HepG2 (cell line): ENCODE measurements around the gene FPGS. TPM values are rescaled to one million over a fixed set of nuclear protein-coding genes. Genes with fewer than 3 reads are reported as not detected.

Experiments
- ESRRA ChIP-seq: sonication (generic); formaldehyde crosslinking; IDR thresholded peaks from 2 replicates; pipeline ENCODE4 v1.5.1; 2020; ENCODE audit warnings: mild to moderate bottlenecking, low read depth, missing genetic modification reagents
- FOXA1 ChIP-seq, 2 experiments: fragments of 450-650 bp in 1 of 2; sonication (generic) in 1 of 2; formaldehyde crosslinking in 1 of 2; IDR thresholded peaks; 2 replicates each; pipeline versions ENCODE4 v1.4.0 to v1.6.1; 2016 to 2020; ENCODE audit warnings: missing genetic modification reagents in 1 of 2
- FOXP1 ChIP-seq, 2 experiments: fragments of 450-650 bp in 1 of 2; IDR thresholded peaks; 2 replicates each; pipeline ENCODE4 v1.6.1; 2017 to 2018; ENCODE audit warnings: antibody characterized with exemption in 1 of 2
- HBP1 ChIP-seq: IDR thresholded peaks from 2 replicates; pipeline ENCODE4 v1.6.1; 2016; ENCODE audit warnings: low read depth, control low read depth
- MTA1 ChIP-seq: sonication (generic); formaldehyde crosslinking; IDR thresholded peaks from 2 replicates; pipeline ENCODE4 v1.4.0; 2020; ENCODE audit warnings: missing genetic modification reagents, mild to moderate bottlenecking, borderline replicate concordance
- NFYB ChIP-seq: sonication (generic); formaldehyde crosslinking; IDR thresholded peaks from 2 replicates; pipeline ENCODE4 v1.4.0; 2020; ENCODE audit warnings: missing genetic modification reagents
- NR2F1 ChIP-seq, 2 experiments: fragments of 450-650 bp in 1 of 2; formaldehyde crosslinking in 1 of 2; IDR thresholded peaks; 2 replicates each; pipeline versions ENCODE4 v1.5.0 to v1.6.1; 2016 to 2020; ENCODE audit warnings: mild to moderate bottlenecking in 1 of 2, missing compliant biosample characterization in 1 of 2, missing genetic modification reagents in 1 of 2, moderate library complexity in 1 of 2
- NR3C1 ChIP-seq: sonication (generic); formaldehyde crosslinking; IDR thresholded peaks from 2 replicates; pipeline ENCODE4 v1.4.0; 2020; ENCODE audit warnings: missing genetic modification reagents
- ONECUT2 ChIP-seq: sonication (generic); formaldehyde crosslinking; IDR thresholded peaks from 2 replicates; pipeline ENCODE4 v1.4.0; 2020; ENCODE audit warnings: missing genetic modification reagents
- PBX2 ChIP-seq: IDR thresholded peaks from 2 replicates; pipeline ENCODE4 v1.6.1; 2016; ENCODE audit warnings: control low read depth
- PHF20 ChIP-seq: sonication (generic); formaldehyde crosslinking; IDR thresholded peaks from 2 replicates; pipeline ENCODE4 v1.5.0; 2020; ENCODE audit warnings: mild to moderate bottlenecking, missing genetic modification reagents
- SOX5 ChIP-seq: IDR thresholded peaks from 2 replicates; pipeline ENCODE4 v1.6.1; 2016; ENCODE audit warnings: borderline replicate concordance
- TARDBP ChIP-seq: sonication (generic); formaldehyde crosslinking; IDR thresholded peaks from 2 replicates; pipeline ENCODE4 v1.8.0; 2022; ENCODE audit warnings: mild to moderate bottlenecking, missing genetic modification reagents
- ZFAT ChIP-seq: sonication (generic); formaldehyde crosslinking; conservative IDR thresholded peaks from 2 replicates; pipeline ENCODE4 v1.8.1; 2023; ENCODE audit warnings: missing genetic modification reagents, inconsistent platforms
- ZFP36L2 ChIP-seq: sonication (generic); formaldehyde crosslinking; IDR thresholded peaks from 2 replicates; pipeline ENCODE4 v1.4.0; 2020; ENCODE audit warnings: missing genetic modification reagents
- ZNF609 ChIP-seq: sonication (generic); formaldehyde crosslinking; IDR thresholded peaks from 2 replicates; pipeline ENCODE4 v1.4.0; 2020; ENCODE audit warnings: mild to moderate bottlenecking, missing genetic modification reagents, borderline replicate concordance
- ZNF629 ChIP-seq: sonication (generic); formaldehyde crosslinking; conservative IDR thresholded peaks from 2 replicates; pipeline ENCODE4 v1.5.0; 2020; ENCODE audit warnings: missing genetic modification reagents
- polyA plus RNA-seq, 8 experiments: library from polyadenylated mRNA; depleted of rRNA in 3 of 8; stranded (reverse) in 7 of 8; unstranded in 1 of 8; fragments of >200 nt; fragmentation: Illumina TruSeq in 4 of 8; extraction: Trizol in 4 of 8; gene quantifications; 2 replicates each; pipeline versions ENCODE4 v1.2.1 to v1.2.3, GENCODE V29; 2011 to 2016; ENCODE audit warnings: low read depth in 4 of 8, missing spikeins in 1 of 8, mixed read lengths in 1 of 8; ENCODE audit not compliant: insufficient read depth in 1 of 8
- total RNA-seq, 5 experiments: library from RNA; depleted of rRNA; stranded (reverse); fragments of >200 nt; fragmentation: Illumina TruSeq; extraction: Trizol; gene quantifications; 2 replicates each; pipeline ENCODE4 v1.2.3, GENCODE V29; 2016; ENCODE audit warnings: low read depth in 1 of 5
- TF ChIP-seq, protein P1 (sequence below): sonication (generic); formaldehyde crosslinking; IDR thresholded peaks from 2 replicates; pipeline ENCODE4 v1.4.0; 2020; ENCODE audit warnings: low read depth, missing genetic modification reagents

Gene FPGS
- total and polyA plus RNA-seq, 2 of the 13 experiments (the other 11 are each of a cell fraction or from before 2014, with no cell fraction given): 35.6 to 36.8 TPM

GRCh38 chr9:127770905-127771569 lies 31.6 kb upstream of the FPGS start (continued):
- no peak for TF ChIP-seq FOXA1 (IDR thresholded peaks at IDR 0.05)
- no peak for TF ChIP-seq FOXA1 (CRISPR knock-in tag; IDR thresholded peaks at IDR 0.05)
- TF ChIP-seq NR2F1 (CRISPR knock-in tag; IDR thresholded peaks at IDR 0.05): no peak
- TF ChIP-seq, protein P1, sequence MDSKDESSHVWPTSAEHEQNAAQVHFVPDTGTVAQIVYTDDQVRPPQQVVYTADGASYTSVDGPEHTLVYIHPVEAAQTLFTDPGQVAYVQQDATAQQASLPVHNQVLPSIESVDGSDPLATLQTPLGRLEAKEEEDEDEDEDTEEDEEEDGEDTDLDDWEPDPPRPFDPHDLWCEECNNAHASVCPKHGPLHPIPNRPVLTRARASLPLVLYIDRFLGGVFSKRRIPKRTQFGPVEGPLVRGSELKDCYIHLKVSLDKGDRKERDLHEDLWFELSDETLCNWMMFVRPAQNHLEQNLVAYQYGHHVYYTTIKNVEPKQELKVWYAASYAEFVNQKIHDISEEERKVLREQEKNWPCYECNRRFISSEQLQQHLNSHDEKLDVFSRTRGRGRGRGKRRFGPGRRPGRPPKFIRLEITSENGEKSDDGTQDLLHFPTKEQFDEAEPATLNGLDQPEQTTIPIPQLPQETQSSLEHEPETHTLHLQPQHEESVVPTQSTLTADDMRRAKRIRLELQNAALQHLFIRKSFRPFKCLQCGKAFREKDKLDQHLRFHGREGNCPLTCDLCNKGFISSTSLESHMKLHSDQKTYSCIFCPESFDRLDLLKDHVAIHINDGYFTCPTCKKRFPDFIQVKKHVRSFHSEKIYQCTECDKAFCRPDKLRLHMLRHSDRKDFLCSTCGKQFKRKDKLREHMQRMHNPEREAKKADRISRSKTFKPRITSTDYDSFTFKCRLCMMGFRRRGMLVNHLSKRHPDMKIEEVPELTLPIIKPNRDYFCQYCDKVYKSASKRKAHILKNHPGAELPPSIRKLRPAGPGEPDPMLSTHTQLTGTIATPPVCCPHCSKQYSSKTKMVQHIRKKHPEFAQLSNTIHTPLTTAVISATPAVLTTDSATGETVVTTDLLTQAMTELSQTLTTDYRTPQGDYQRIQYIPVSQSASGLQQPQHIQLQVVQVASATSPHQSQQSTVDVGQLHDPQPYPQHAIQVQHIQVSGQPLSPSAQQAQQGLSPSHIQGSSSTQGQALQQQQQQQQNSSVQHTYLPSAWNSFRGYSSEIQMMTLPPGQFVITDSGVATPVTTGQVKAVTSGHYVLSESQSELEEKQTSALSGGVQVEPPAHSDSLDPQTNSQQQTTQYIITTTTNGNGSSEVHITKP (CRISPR knock-in tag): no peak
- TF ChIP-seq ZNF609 (CRISPR knock-in tag): no peak
- no peak for TF ChIP-seq FOXP1 (IDR thresholded peaks at IDR 0.05)
- no peak for TF ChIP-seq FOXP1 (CRISPR knock-in tag; IDR thresholded peaks at IDR 0.05)
- peak; percentile 71 for TF ChIP-seq PBX2 (CRISPR knock-in tag)
- 0 out of 2 replicates have a peak, but pooled peaks have one; percentile 23 for TF ChIP-seq SOX5 (CRISPR knock-in tag)
- TF ChIP-seq NR3C1 (CRISPR knock-in tag): no peak
- no peak; the same call in 1 of the 2 replicates for TF ChIP-seq TARDBP (CRISPR knock-in tag)
- TF ChIP-seq ESRRA (CRISPR knock-in tag): no peak
- TF ChIP-seq ZFP36L2: no peak
- TF ChIP-seq MTA1: no peak
- no peak for TF ChIP-seq ONECUT2
- no peak for TF ChIP-seq ZNF629 (CRISPR knock-in tag)
- no peak for TF ChIP-seq HBP1
- TF ChIP-seq ZFAT (CRISPR knock-in tag): no peak
- TF ChIP-seq NFYB (CRISPR knock-in tag): 0 out of 2 replicates have a peak, but pooled peaks have one; percentile 11
- TF ChIP-seq PHF20 (CRISPR knock-in tag): no peak
